OCI-LY1 (cell line): ENCODE measurements around the gene ATP13A4.
"Not testable (repeated sequence)": the region's sequence is repeated elsewhere in the genome, so short reads cannot be mapped to it uniquely, and the experiment has no call there.

Experiments
- H2AFZ ChIP-seq: fragments of 200-600 bp; sonication (generic), shearing (Covaris generic); 2 replicates; pipeline ENCODE4 v1.6.0; 2014; ENCODE audit warnings: antibody characterized with exemption, mild to moderate bottlenecking, low read length
- H3F3A ChIP-seq: fragments of 200-600 bp; sonication (generic), shearing (Covaris generic); 2 replicates; pipeline ENCODE4 v1.6.0; 2014; ENCODE audit warnings: mild to moderate bottlenecking, antibody characterized with exemption, low read length, moderate library complexity; ENCODE audit not compliant: insufficient read depth
- H3K27ac ChIP-seq: fragments of 200-600 bp; sonication (generic); 2 replicates; pipeline ENCODE4 v1.5.1; 2014; ENCODE audit warnings: low read length, mixed run types, mild to moderate bottlenecking, low read depth; ENCODE audit not compliant: poor library complexity, severe bottlenecking
- H3K27me3 ChIP-seq: fragments of 200-600 bp; sonication (generic); 2 replicates; pipeline ENCODE4 v1.6.0; 2014; ENCODE audit warnings: antibody characterized with exemption, mild to moderate bottlenecking, low read length, moderate library complexity; ENCODE audit not compliant: insufficient read depth
- H3K36me3 ChIP-seq: fragments of 200-600 bp; sonication (generic); 2 replicates; pipeline ENCODE4 v1.6.1; 2014; ENCODE audit warnings: mild to moderate bottlenecking, antibody characterized with exemption, low read length, moderate library complexity, mixed read lengths; ENCODE audit not compliant: insufficient read depth
- H3K4me1 ChIP-seq: fragments of 200-600 bp; sonication (generic); 2 replicates; pipeline ENCODE4 v1.5.1; 2014; ENCODE audit warnings: mild to moderate bottlenecking, low read length, moderate library complexity; ENCODE audit not compliant: insufficient read depth, severe bottlenecking
- H3K4me2 ChIP-seq: fragments of 200-600 bp; sonication (generic), shearing (Covaris generic); 2 replicates; pipeline ENCODE4 v1.6.1; 2014; ENCODE audit warnings: low read length
- H3K4me3 ChIP-seq: fragments of 200-600 bp; sonication (generic); 2 replicates; pipeline ENCODE4 v1.5.1; 2014; ENCODE audit warnings: low read length, low read depth, mild to moderate bottlenecking, mixed read lengths; ENCODE audit not compliant: poor library complexity, severe bottlenecking
- H3K79me2 ChIP-seq: fragments of 200-600 bp; shearing (Covaris generic); 2 replicates; pipeline ENCODE4 v1.6.1; 2016; ENCODE audit warnings: mixed run types, low read length, mixed read lengths; ENCODE audit not compliant: insufficient read depth
- H3K9ac ChIP-seq: fragments of 200-600 bp; sonication (generic), shearing (Covaris generic); 2 replicates; pipeline ENCODE4 v1.6.1; 2014; ENCODE audit warnings: mild to moderate bottlenecking, low read length, mixed read lengths
- H3K9me2 ChIP-seq: fragments of 200-600 bp; sonication (generic), shearing (Covaris generic); 2 replicates; pipeline ENCODE4 v1.6.1; 2014; ENCODE audit warnings: low read depth, mild to moderate bottlenecking, low read length, mixed read lengths
- H3K9me3 ChIP-seq: fragments of 200-600 bp; shearing (Covaris generic); 2 replicates; pipeline ENCODE4 v1.6.1; 2014; ENCODE audit warnings: low read length, mixed read lengths
- H4K20me1 ChIP-seq: fragments of 200-600 bp; sonication (generic), shearing (Covaris generic); 2 replicates; pipeline ENCODE4 v1.6.0; 2016; ENCODE audit warnings: mild to moderate bottlenecking, low read length; ENCODE audit not compliant: insufficient read depth
- EZH2 ChIP-seq: fragments of 200-600 bp; sonication (generic), shearing (Covaris generic); IDR thresholded peaks from 2 replicates; pipeline ENCODE4 v1.8.0; 2017; ENCODE audit warnings: borderline replicate concordance, mixed run types, mild to moderate bottlenecking, antibody characterized with exemption, low read length, moderate library complexity, mixed read lengths
- TF ChIP-seq, protein P1 (sequence below): fragments of 200-600 bp; sonication (generic), shearing (Covaris generic); IDR thresholded peaks from 2 replicates; pipeline ENCODE4 v1.5.1; 2017; ENCODE audit warnings: mild to moderate bottlenecking, antibody characterized with exemption, low read length, moderate library complexity, mixed read lengths

ATP13A4 gene

DNA sequence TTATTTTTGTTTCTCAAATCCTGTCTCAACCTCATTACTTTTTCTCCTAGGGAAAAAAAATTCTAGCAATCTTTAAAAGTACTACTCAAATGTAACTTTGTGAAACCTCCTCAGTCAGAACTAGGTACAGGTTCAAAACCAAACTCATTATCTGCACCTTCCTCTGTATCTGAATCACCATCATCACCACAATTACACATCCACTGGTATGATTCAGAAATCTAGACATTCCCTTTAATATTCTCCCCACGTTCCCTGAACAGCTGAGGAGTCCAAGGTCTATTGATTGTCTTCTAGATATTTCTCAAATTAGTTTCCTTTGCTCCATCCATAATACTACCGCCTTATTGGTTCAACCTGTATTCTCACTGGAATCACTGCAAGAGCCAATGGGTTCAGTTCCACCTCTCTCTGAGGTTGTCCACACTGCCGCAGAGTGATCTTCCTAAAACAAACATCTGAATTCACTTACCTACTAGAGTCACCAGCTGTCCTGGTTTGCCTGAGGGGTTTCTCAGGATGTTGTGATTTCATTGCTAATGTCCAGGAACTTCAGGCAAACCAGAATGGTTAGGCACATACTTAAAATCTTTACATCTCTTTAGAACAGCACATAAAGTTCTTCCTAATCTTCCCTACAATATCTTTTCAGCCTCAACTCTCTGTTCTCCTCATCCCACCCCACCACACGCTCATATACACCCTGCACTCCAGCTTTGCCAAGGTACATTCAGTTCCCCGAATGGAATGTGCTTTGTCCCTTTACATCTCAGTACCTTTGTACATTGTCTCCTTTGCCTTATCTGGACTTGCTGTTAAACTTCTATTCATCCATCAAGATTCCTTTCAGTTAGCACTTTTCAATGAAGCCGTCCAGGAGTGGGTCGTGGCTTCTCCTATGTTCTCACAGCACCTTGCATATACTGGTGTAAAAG lies 24.2 kb downstream of the ATP13A4 start:
- no peaks in the 10 kb centered on the region for H3K27me3 ChIP-seq
- no peak for TF ChIP-seq EZH2
- TF ChIP-seq, protein P1, sequence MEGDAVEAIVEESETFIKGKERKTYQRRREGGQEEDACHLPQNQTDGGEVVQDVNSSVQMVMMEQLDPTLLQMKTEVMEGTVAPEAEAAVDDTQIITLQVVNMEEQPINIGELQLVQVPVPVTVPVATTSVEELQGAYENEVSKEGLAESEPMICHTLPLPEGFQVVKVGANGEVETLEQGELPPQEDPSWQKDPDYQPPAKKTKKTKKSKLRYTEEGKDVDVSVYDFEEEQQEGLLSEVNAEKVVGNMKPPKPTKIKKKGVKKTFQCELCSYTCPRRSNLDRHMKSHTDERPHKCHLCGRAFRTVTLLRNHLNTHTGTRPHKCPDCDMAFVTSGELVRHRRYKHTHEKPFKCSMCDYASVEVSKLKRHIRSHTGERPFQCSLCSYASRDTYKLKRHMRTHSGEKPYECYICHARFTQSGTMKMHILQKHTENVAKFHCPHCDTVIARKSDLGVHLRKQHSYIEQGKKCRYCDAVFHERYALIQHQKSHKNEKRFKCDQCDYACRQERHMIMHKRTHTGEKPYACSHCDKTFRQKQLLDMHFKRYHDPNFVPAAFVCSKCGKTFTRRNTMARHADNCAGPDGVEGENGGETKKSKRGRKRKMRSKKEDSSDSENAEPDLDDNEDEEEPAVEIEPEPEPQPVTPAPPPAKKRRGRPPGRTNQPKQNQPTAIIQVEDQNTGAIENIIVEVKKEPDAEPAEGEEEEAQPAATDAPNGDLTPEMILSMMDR, result no peak
- H3K9me3 ChIP-seq, result no peaks in the 10 kb centered on the region

DNA sequence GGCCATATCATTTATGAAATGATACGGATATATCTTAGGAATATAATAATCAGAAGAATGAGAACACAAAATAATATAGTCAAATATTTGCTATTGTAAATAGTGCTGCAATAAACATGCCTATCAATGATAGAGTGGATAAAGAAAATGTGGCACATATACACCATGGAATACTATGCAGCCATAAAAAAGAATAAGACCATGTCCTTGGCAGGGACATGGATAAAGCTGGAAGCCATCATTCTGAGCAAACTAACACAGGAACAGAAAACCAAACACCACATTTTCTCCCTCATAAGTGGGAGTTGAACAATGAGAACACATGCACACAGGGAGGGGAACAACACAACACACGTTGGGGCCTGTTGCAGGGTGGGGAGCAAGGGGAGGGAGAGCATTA lies 28.6 kb downstream of the ATP13A4 start:
- not testable (repeated sequence) for H3K36me3 ChIP-seq, H3K9me2 ChIP-seq, H3K9me3 ChIP-seq, H3F3A ChIP-seq, H3K4me2 ChIP-seq, H3K4me3 ChIP-seq, H3K27me3 ChIP-seq, H2AFZ ChIP-seq, H3K79me2 ChIP-seq, H3K9ac ChIP-seq, H3K27ac ChIP-seq, H4K20me1 ChIP-seq, H3K4me1 ChIP-seq

More for the DNA sequence above, 24.2 kb downstream of the ATP13A4 start:
- H2AFZ ChIP-seq, result no peak overlapping the region
- no peaks in the 10 kb centered on the region for H3K9me2 ChIP-seq
- H3K27ac ChIP-seq, result no peak overlapping the region
- H4K20me1 ChIP-seq, result no peaks in the 10 kb centered on the region
- no peaks in the 10 kb centered on the region for H3K36me3 ChIP-seq
- no peaks in the 10 kb centered on the region for H3K79me2 ChIP-seq
- H3K4me2 ChIP-seq, result no peak overlapping the region
- H3K4me1 ChIP-seq, result no peaks in the 10 kb centered on the region
- no peak overlapping the region for H3K9ac ChIP-seq
- H3F3A ChIP-seq, result no peaks in the 10 kb centered on the region
- no peak overlapping the region for H3K4me3 ChIP-seq

DNA sequence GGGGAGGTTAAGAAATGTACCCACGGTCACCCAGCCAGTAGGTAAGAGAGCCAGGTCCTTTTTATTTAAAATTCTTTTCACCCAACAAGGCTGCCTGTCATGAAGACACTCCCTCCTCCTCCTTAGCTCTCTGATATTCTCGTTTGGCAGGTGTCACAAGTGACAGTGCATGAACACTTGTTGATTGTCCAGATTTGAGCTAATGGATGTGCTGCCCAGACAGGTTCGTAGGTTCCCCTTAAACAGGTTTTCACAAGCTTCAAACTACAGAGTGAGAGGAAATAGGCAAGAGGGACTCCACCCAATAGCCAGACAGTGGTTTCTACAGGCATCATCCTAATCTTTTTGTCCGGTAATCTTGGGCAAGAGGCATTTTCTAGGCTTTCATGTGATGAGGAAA lies 32.2 kb downstream of the ATP13A4 start:
- H3K27ac ChIP-seq, result no peak overlapping the region
- H3K9me2 ChIP-seq, result no peaks in the 10 kb centered on the region
- no peaks in the 10 kb centered on the region for H3K4me1 ChIP-seq
- TF ChIP-seq EZH2, result no peak
- TF ChIP-seq, protein P1, result no peak
- no peaks in the 10 kb centered on the region for H3K9me3 ChIP-seq
- no peaks in the 10 kb centered on the region for H3K27me3 ChIP-seq
- no peak overlapping the region for H2AFZ ChIP-seq
- no peaks in the 10 kb centered on the region for H3K79me2 ChIP-seq
- H3K4me3 ChIP-seq, result no peak overlapping the region
- no peaks in the 10 kb centered on the region; the same call in 1 of the 2 replicates for H4K20me1 ChIP-seq
- no peak overlapping the region for H3K4me2 ChIP-seq
- no peaks in the 10 kb centered on the region for H3F3A ChIP-seq
- H3K9ac ChIP-seq, result no peak overlapping the region
- H3K36me3 ChIP-seq, result no peaks in the 10 kb centered on the region

DNA sequence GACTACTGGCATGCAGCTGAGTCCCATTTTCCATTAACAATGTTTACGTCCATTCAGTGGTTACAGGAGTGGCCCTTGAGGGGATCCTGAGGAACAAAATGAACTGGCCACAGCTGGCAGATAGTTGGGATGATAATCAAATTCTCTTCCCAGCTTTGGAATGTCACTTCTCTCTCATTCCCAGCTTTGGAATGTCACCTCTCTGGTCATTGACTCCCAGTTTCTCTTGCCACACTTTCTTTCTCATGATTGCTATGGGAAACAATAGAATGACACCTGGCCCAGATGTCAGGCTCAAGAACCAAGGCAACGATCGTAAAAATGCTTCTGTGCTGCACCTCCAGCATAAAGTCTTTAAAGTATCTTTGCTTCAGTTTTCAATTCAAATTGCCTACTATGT lies 34.0 kb downstream of the ATP13A4 start:
- Histone ChIP-seq H3K4me2 (no peak overlapping the region), H3K4me3 (no peak overlapping the region), H3K9me2 (no peaks in the 10 kb centered on the region), H3K9me3 (no peaks in the 10 kb centered on the region), H3F3A (no peaks in the 10 kb centered on the region), H3K9ac (no peak overlapping the region), H3K79me2 (no peaks in the 10 kb centered on the region), H3K27me3 (no peaks in the 10 kb centered on the region), H2AFZ (no peak overlapping the region), H3K36me3 (no peaks in the 10 kb centered on the region), H4K20me1 (no peaks in the 10 kb centered on the region; the same call in 1 of the 2 replicates), H3K4me1 (no peaks in the 10 kb centered on the region), H3K27ac (no peak overlapping the region)
- no peak for TF ChIP-seq EZH2
- TF ChIP-seq, protein P1, result no peak
